ENCODE data around the gene TBC1D30. TPM values are rescaled to one million over a fixed set of nuclear protein-coding genes. Genes with fewer than 3 reads are reported as not detected.
A peak's percentile ranks its signal among the peaks of the same experiment; 100 is the strongest.

Gene TBC1D30
- total RNA-seq, 1 experiment from 2014 or later, result 21.4 TPM

GRCh38 chr12:64824130-64824499 is 332 bp upstream of the TBC1D30 start:
- no peak for DNase-seq
- H3K27me3 Mint-ChIP-seq (ENCODE audit: unreplicated experiment), result peaks cover 25% of the 10 kb centered on the region
- no peak overlapping the region for H3K27ac Mint-ChIP-seq (ENCODE audit: unreplicated experiment)
- peak overlapping the region; percentile 96 for H3K4me3 Mint-ChIP-seq (ENCODE audit: low read depth, unreplicated experiment)
- intact Hi-C loops (cut with micrococcal nuclease; ENCODE audit: unreplicated experiment), result no loop called here
- H3K4me1 Mint-ChIP-seq (ENCODE audit: low read depth, unreplicated experiment), result peaks cover 9% of the 10 kb centered on the region
- H3K36me3 Mint-ChIP-seq (ENCODE audit: insufficient read depth, unreplicated experiment), result peaks cover 11% of the 10 kb centered on the region
- TF ChIP-seq CTCF (IDR thresholded peaks at IDR 0.05; ENCODE audit: unreplicated experiment), result no peak
- CTCF ChIA-PET, result interaction anchor here (0.7 kb wide), 1 partner anchor 27 kb away, joined by 3 read pairs; no protein-coding TSS in a partner anchor
- no peaks in the 10 kb centered on the region for H3K9me3 Mint-ChIP-seq (ENCODE audit: low read depth, unreplicated experiment)
- no TSS peak for BruUV-seq (replicated peaks)

GRCh38 chr12:64825143-64826021 is 935 bp downstream of the TBC1D30 start:
- BruUV-seq (replicated peaks), result no TSS peak
- H3K27ac Mint-ChIP-seq (ENCODE audit: unreplicated experiment), result no peak overlapping the region
- intact Hi-C loops (cut with micrococcal nuclease; ENCODE audit: unreplicated experiment), result no loop called here
- DNase-seq, result no peak
- H3K9me3 Mint-ChIP-seq (ENCODE audit: low read depth, unreplicated experiment), result no peaks in the 10 kb centered on the region
- H3K36me3 Mint-ChIP-seq (ENCODE audit: insufficient read depth, unreplicated experiment), result peaks cover 11% of the 10 kb centered on the region
- H3K4me1 Mint-ChIP-seq (ENCODE audit: low read depth, unreplicated experiment), result peaks cover 9% of the 10 kb centered on the region
- TF ChIP-seq CTCF (IDR thresholded peaks at IDR 0.05; ENCODE audit: unreplicated experiment), result no peak
- CTCF ChIA-PET, result interaction anchor here (0.6 to 0.7 kb wide), 2 partner anchors 56 to 259 kb away, joined by 3 to 7 read pairs; no protein-coding TSS in a partner anchor
- H3K27me3 Mint-ChIP-seq (ENCODE audit: unreplicated experiment), result peaks cover 25% of the 10 kb centered on the region
- H3K4me3 Mint-ChIP-seq (ENCODE audit: low read depth, unreplicated experiment), result peak overlapping the region; percentile 96

GRCh38 chr12:64826234-64826633 is 1.8 kb downstream of the TBC1D30 start:
- BruUV-seq (replicated peaks), result no TSS peak
- H3K36me3 Mint-ChIP-seq (ENCODE audit: insufficient read depth, unreplicated experiment), result peaks cover 11% of the 10 kb centered on the region
- no peak for TF ChIP-seq CTCF (IDR thresholded peaks at IDR 0.05; ENCODE audit: unreplicated experiment)
- peaks cover 25% of the 10 kb centered on the region for H3K27me3 Mint-ChIP-seq (ENCODE audit: unreplicated experiment)
- intact Hi-C loops (cut with micrococcal nuclease; ENCODE audit: unreplicated experiment), result no loop called here
- peaks cover 9% of the 10 kb centered on the region for H3K4me1 Mint-ChIP-seq (ENCODE audit: low read depth, unreplicated experiment)
- peak overlapping the region; percentile 96 for H3K4me3 Mint-ChIP-seq (ENCODE audit: low read depth, unreplicated experiment)
- peak; percentile 55 for DNase-seq
- H3K9me3 Mint-ChIP-seq (ENCODE audit: low read depth, unreplicated experiment), result no peaks in the 10 kb centered on the region
- CTCF ChIA-PET, result interaction anchor here (0.6 kb wide), 1 partner anchor 11 kb away, joined by 4 read pairs; no protein-coding TSS in a partner anchor
- no peak overlapping the region for H3K27ac Mint-ChIP-seq (ENCODE audit: unreplicated experiment)

- Mint-ChIP-seq H3K9me3 (ENCODE audit: low read depth, unreplicated experiment) (no peaks in the 10 kb centered on the region), H3K4me3 (ENCODE audit: low read depth, unreplicated experiment) (no peak overlapping the region), H3K27me3 (ENCODE audit: unreplicated experiment) (peaks cover 25% of the 10 kb centered on the region), H3K27ac (ENCODE audit: unreplicated experiment) (no peak overlapping the region), H3K4me1 (ENCODE audit: low read depth, unreplicated experiment) (peaks cover 9% of the 10 kb centered on the region), H3K36me3 (ENCODE audit: insufficient read depth, unreplicated experiment) (peaks cover 11% of the 10 kb centered on the region)
- BruUV-seq (replicated peaks), result no TSS peak
- CTCF ChIA-PET, result no interaction called here
- TF ChIP-seq CTCF (IDR thresholded peaks at IDR 0.05; ENCODE audit: unreplicated experiment), result no peak
- intact Hi-C loops (cut with micrococcal nuclease; ENCODE audit: unreplicated experiment), result no loop called here
- DNase-seq, result no peak
Measured at GRCh38 chr12:64828713-64829112, 4.3 kb downstream of the TBC1D30 start.

Measured in Calu3 (cell line).